ENCODE results near the gene SLC46A3. TPM values are rescaled to one million over a fixed set of nuclear protein-coding genes. Genes with fewer than 3 reads are reported as not detected.

SLC46A3 gene
- total RNA-seq, 1 experiment from 2014 or later: 2.3 TPM

GRCh38 chr13:28658539-28658795 is 60.3 kb downstream of the SLC46A3 start:
- H3K4me1 ChIP-seq (ENCODE audit: insufficient read depth, low read length, poor library complexity, severe bottlenecking): peaks cover 24% of the 10 kb centered on the region
- TF ChIP-seq EZH2 (IDR thresholded peaks at IDR 0.05; ENCODE audit: borderline replicate concordance, low read depth, low read length, poor library complexity, severe bottlenecking) (no peak), CTCF (conservative IDR thresholded peaks at IDR 0.05; ENCODE audit: low read depth, low read length) (no peak)
- BruUV-seq (replicated peaks): TSS peak; percentile 81
- CTCF ChIA-PET: interaction anchor here (1.4 to 1.6 kb wide), 2 partner anchors 138 to 334 kb away, joined by 5 read pairs; no protein-coding TSS in a partner anchor
- H3K36me3 ChIP-seq (ENCODE audit: insufficient read depth, low read length, poor library complexity, severe bottlenecking): peaks cover 21% of the 10 kb centered on the region
- H3K9me3 ChIP-seq (ENCODE audit: low read depth, low read length, poor library complexity, severe bottlenecking): no peaks in the 10 kb centered on the region
- H3K27me3 ChIP-seq (replicated peaks; ENCODE audit: insufficient read depth, low read depth, low read length, poor library complexity): no peaks in the 10 kb centered on the region
- intact Hi-C loops (cut with micrococcal nuclease; ENCODE audit: unreplicated experiment): no loop called here
- no peak for DNase-seq (ENCODE audit: low spot score)
- POLR2A ChIA-PET (ENCODE audit: low non-redundant PET): interaction anchor here (0.7 kb wide), 1 partner anchor 1196 kb away, joined by 5 read pairs; no protein-coding TSS in a partner anchor
- H3K4me3 ChIP-seq (ENCODE audit: low read depth, low read length, poor library complexity, severe bottlenecking): peak overlapping the region; percentile 97
- H3K27ac ChIP-seq (ENCODE audit: low read depth, low read length, poor library complexity, severe bottlenecking): peak overlapping the region; percentile 92

DNA sequence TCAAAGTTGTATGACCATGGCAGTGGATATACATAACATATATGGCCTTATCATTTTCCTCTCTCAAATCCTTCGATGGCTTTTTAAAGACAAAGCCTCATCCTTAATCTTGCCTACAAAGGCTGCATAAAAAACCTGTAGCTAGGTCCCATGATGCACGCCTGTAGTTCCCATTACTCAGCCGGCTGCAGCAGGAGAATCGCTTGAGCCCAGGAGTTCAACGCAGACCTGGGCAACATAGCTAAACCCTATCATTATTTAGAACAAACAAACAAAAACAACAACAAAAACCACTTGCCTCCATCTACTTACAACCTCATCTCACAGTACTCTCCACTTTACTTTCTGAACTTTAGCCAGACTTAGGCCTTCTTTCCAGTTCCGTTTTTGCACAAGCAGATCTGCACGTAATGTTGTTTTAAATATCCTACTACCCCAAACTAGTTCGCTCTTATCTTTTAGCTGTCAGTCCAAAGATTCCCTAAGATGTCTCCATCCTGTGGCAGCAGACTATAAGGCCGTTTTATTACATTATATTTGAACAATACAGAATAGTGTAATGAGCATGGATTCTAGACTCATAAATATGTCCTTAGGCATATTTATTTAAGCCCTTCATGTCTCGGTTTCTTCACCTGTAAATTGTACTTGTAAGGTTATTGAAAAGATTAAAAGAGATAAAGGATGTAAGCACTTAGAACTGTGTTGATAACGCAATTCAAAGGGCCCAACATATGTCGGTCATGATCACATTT is 60.8 kb downstream of the SLC46A3 start:
- H3K9me3 ChIP-seq (ENCODE audit: low read depth, low read length, poor library complexity, severe bottlenecking): no peaks in the 10 kb centered on the region
- peaks cover 16% of the 10 kb centered on the region for H3K36me3 ChIP-seq (ENCODE audit: insufficient read depth, low read length, poor library complexity, severe bottlenecking)
- intact Hi-C loops (cut with micrococcal nuclease; ENCODE audit: unreplicated experiment): no loop called here
- no peaks in the 10 kb centered on the region for H3K27me3 ChIP-seq (replicated peaks; ENCODE audit: insufficient read depth, low read depth, low read length, poor library complexity)
- TF ChIP-seq CTCF (conservative IDR thresholded peaks at IDR 0.05; ENCODE audit: low read depth, low read length): peak; percentile 37; the same call in 1 of the 2 replicates
- no peak for TF ChIP-seq EZH2 (IDR thresholded peaks at IDR 0.05; ENCODE audit: borderline replicate concordance, low read depth, low read length, poor library complexity, severe bottlenecking)
- H3K4me1 ChIP-seq (ENCODE audit: insufficient read depth, low read length, poor library complexity, severe bottlenecking): peaks cover 27% of the 10 kb centered on the region
- peak overlapping the region; percentile 97 for H3K4me3 ChIP-seq (ENCODE audit: low read depth, low read length, poor library complexity, severe bottlenecking)
- no TSS peak for BruUV-seq (replicated peaks)
- DNase-seq (ENCODE audit: low spot score): peak; percentile 23
- ChIA-PET CTCF (interaction anchor here (1.4 to 1.6 kb wide), 2 partner anchors 139 to 334 kb away, joined by 5 read pairs; no protein-coding TSS in a partner anchor), POLR2A (ENCODE audit: low non-redundant PET) (interaction anchor here (0.7 kb wide), 1 partner anchor 1195 kb away, joined by 5 read pairs; no protein-coding TSS in a partner anchor)
- peak overlapping the region; percentile 92 for H3K27ac ChIP-seq (ENCODE audit: low read depth, low read length, poor library complexity, severe bottlenecking)

DNA sequence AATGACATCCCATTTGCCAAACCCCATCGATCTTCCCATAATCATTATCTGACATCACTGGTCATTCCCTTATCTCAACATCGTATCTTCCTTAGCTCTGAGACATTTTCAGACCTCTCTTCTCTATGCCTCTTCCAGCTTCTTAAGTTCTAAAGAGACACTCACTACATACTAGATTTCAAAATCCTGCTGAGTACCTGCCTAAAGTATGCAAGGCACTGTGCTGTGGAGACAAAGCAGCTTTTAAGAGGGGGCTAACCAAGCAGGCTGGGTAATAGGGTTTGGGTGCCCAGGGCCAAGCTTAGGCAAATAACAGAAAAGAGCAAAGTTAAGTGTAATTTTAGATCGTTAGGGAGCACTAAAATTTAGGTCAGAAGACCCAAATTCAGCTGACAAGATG is 63.2 kb downstream of the SLC46A3 start:
- no peak for TF ChIP-seq CTCF (conservative IDR thresholded peaks at IDR 0.05; ENCODE audit: low read depth, low read length)
- TF ChIP-seq EZH2 (IDR thresholded peaks at IDR 0.05; ENCODE audit: borderline replicate concordance, low read depth, low read length, poor library complexity, severe bottlenecking): no peak
- POLR2A ChIA-PET (ENCODE audit: low non-redundant PET): no interaction called here
- Histone ChIP-seq H3K27me3 (replicated peaks; ENCODE audit: insufficient read depth, low read depth, low read length, poor library complexity) (no peaks in the 10 kb centered on the region), H3K4me3 (ENCODE audit: low read depth, low read length, poor library complexity, severe bottlenecking) (no peak overlapping the region), H3K9me3 (ENCODE audit: low read depth, low read length, poor library complexity, severe bottlenecking) (no peaks in the 10 kb centered on the region), H3K4me1 (ENCODE audit: insufficient read depth, low read length, poor library complexity, severe bottlenecking) (peaks cover 24% of the 10 kb centered on the region), H3K27ac (ENCODE audit: low read depth, low read length, poor library complexity, severe bottlenecking) (no peak overlapping the region), H3K36me3 (ENCODE audit: insufficient read depth, low read length, poor library complexity, severe bottlenecking) (no peaks in the 10 kb centered on the region)
- intact Hi-C loops (cut with micrococcal nuclease; ENCODE audit: unreplicated experiment): no loop called here
- CTCF ChIA-PET: no interaction called here
- DNase-seq (ENCODE audit: low spot score): no peak
- BruUV-seq (replicated peaks): no TSS peak

Measured in A673 (cell line).